Stimulated activated CD4-positive, alpha-beta T cell treated with anti-CD3 and anti-CD28 coated beads, Interleukin-12 subunit alpha, Interleukin-12 subunit beta, amount 100 ng/mL, for 24 hours (primary cell): ENCODE data around the gene RERE.
"Not testable (repeated sequence)": the region's sequence is repeated elsewhere in the genome, so short reads cannot be mapped to it uniquely, and the experiment has no call there.

Experiments used
- DNase-seq, 2 experiments: peaks; one replicate each; pipeline ENCODE4 v3.0.0-alpha.2; 2020; ENCODE audit warnings: low read depth in 2 of 2

Gene RERE

GRCh38 chr1:8516793-8517556 lies 300.5 kb downstream of the RERE start:
- DNase-seq = no peak

GRCh38 chr1:8516278-8516777 lies 301.1 kb downstream of the RERE start:
- no peak for DNase-seq

GRCh38 chr1:8512504-8512903 lies 304.9 kb downstream of the RERE start:
- DNase-seq = no peak

- DNase-seq = peak; percentile 25 to 51
Measured at GRCh38 chr1:8510041-8510823, 307.2 kb downstream of the RERE start.

GRCh38 chr1:8509579-8509978 lies 307.9 kb downstream of the RERE start:
- DNase-seq = no peak

GRCh38 chr1:8506995-8507615 lies 310.3 kb downstream of the RERE start:
- no peak for DNase-seq

GRCh38 chr1:8506456-8506855 lies 311.0 kb downstream of the RERE start:
- no peak for DNase-seq

- DNase-seq = no peak
Measured at GRCh38 chr1:8503842-8504241, 313.6 kb downstream of the RERE start.

- DNase-seq = not testable (repeated sequence)
Measured at GRCh38 chr1:8502949-8503348, 314.5 kb downstream of the RERE start.

- DNase-seq = no peak
Measured at GRCh38 chr1:8497210-8497819, 320.1 kb downstream of the RERE start.

GRCh38 chr1:8496473-8496872 lies 321.0 kb downstream of the RERE start:
- no peak for DNase-seq

- peak in 1 of 2 experiments; percentile 12 for DNase-seq
Measured at GRCh38 chr1:8495928-8496401, 321.5 kb downstream of the RERE start.

GRCh38 chr1:8494681-8495080 lies 322.8 kb downstream of the RERE start:
- no peak for DNase-seq

GRCh38 chr1:8493916-8494540 lies 323.4 kb downstream of the RERE start:
- no peak for DNase-seq

- DNase-seq = no peak
Measured at GRCh38 chr1:8487249-8487648, 330.2 kb downstream of the RERE start.

GRCh38 chr1:8486047-8486446 lies 331.4 kb downstream of the RERE start:
- DNase-seq = no peak

GRCh38 chr1:8483586-8483985 lies 333.9 kb downstream of the RERE start:
- DNase-seq = no peak

- no peak for DNase-seq
Measured at GRCh38 chr1:8482979-8483381, 334.5 kb downstream of the RERE start.

GRCh38 chr1:8481650-8482380 lies 335.6 kb downstream of the RERE start:
- DNase-seq = no peak

- DNase-seq = no peak
Measured at GRCh38 chr1:8478566-8478965, 338.9 kb downstream of the RERE start.

- DNase-seq = no peak
Measured at GRCh38 chr1:8477983-8478362, 339.5 kb downstream of the RERE start.
